Activated gamma-delta T cell treated with Interleukin-2 at 50 U/mL for 16 hours (primary cell): ENCODE data around the gene RBFOX1.

ENCODE experiments used
- DNase-seq: peaks from one replicate; pipeline ENCODE4 v3.0.0-alpha.2; 2020

The RBFOX1 gene

GRCh38 chr16:7614021-7614795, 281.6 kb downstream of the RBFOX1 start:
- DNase-seq, result no peak

GRCh38 chr16:7615565-7615964, 282.9 kb downstream of the RBFOX1 start:
- no peak for DNase-seq

- DNase-seq, result no peak
Observed at GRCh38 chr16:7624871-7625766, 292.5 kb downstream of the RBFOX1 start.

GRCh38 chr16:7628981-7629380, 296.3 kb downstream of the RBFOX1 start:
- DNase-seq, result no peak

GRCh38 chr16:7629571-7629970, 296.9 kb downstream of the RBFOX1 start:
- DNase-seq, result no peak

- no peak for DNase-seq
Observed at GRCh38 chr16:7637446-7637845, 304.8 kb downstream of the RBFOX1 start.

GRCh38 chr16:7638306-7638705, 305.7 kb downstream of the RBFOX1 start:
- DNase-seq, result no peak

GRCh38 chr16:7640334-7640733, 307.7 kb downstream of the RBFOX1 start:
- DNase-seq, result no peak

GRCh38 chr16:7644176-7644575, 311.5 kb downstream of the RBFOX1 start:
- no peak for DNase-seq

GRCh38 chr16:7644811-7645210, 312.2 kb downstream of the RBFOX1 start:
- DNase-seq, result no peak

GRCh38 chr16:7646821-7647500, 314.3 kb downstream of the RBFOX1 start:
- no peak for DNase-seq

- no peak for DNase-seq
Observed at GRCh38 chr16:7650431-7650830, 317.8 kb downstream of the RBFOX1 start.

GRCh38 chr16:7651803-7652570, 319.3 kb downstream of the RBFOX1 start:
- no peak for DNase-seq

- DNase-seq, result no peak
Observed at GRCh38 chr16:7653746-7654461, 321.3 kb downstream of the RBFOX1 start.

GRCh38 chr16:7675628-7676027, 343.0 kb downstream of the RBFOX1 start:
- no peak for DNase-seq

GRCh38 chr16:7680296-7680695, 347.7 kb downstream of the RBFOX1 start:
- no peak for DNase-seq

- no peak for DNase-seq
Observed at GRCh38 chr16:7688811-7689210, 356.2 kb downstream of the RBFOX1 start.

GRCh38 chr16:7689234-7689633, 356.6 kb downstream of the RBFOX1 start:
- no peak for DNase-seq

- DNase-seq, result no peak
Observed at GRCh38 chr16:7691533-7691932, 358.9 kb downstream of the RBFOX1 start.

- DNase-seq, result no peak
Observed at GRCh38 chr16:7703672-7704071, 371.0 kb downstream of the RBFOX1 start.

- DNase-seq, result no peak
Observed at GRCh38 chr16:7705885-7706284, 373.2 kb downstream of the RBFOX1 start.

- DNase-seq, result no peak
Observed at GRCh38 chr16:7709186-7709585, 376.5 kb downstream of the RBFOX1 start.
